Gastroesophageal sphincter (tissue), 4 donors: Measurements from ENCODE around the gene HSPA1A. TPM values are rescaled to one million over a fixed set of nuclear protein-coding genes. Genes with fewer than 3 reads are reported as not detected.
"Not testable (repeated sequence)": the region's sequence is repeated elsewhere in the genome, so short reads cannot be mapped to it uniquely, and the experiment has no call there.

Source experiments
- ATAC-seq: fragments of 150-250 bp; one replicate; pipeline ENCODE4 v1.9.1; 2016; ENCODE audit warnings: mild to moderate bottlenecking, moderate library complexity
- H3K27ac ChIP-seq, 4 donors: fragments of 200-600 bp; sonication (generic) in 3 of 4; 1 replicate in 3 of 4; 2 replicates in 1 of 4; pipeline ENCODE4 v1.5.1; 2016 to 2019
- H3K27me3 ChIP-seq: fragments of 200-600 bp; sonication (generic); one replicate; pipeline ENCODE4 v1.5.1; 2019
- H3K36me3 ChIP-seq, 2 donors: fragments of 200-600 bp; sonication (generic); one replicate each; pipeline ENCODE4 v1.5.1; 2019; ENCODE audit warnings: control low read depth in 1 of 2
- H3K4me1 ChIP-seq, 3 donors: fragments of 200-600 bp; sonication (generic); 1 replicate in 2 of 3; 2 replicates in 1 of 3; pipeline ENCODE4 v1.5.1; 2016 to 2019; ENCODE audit warnings: control low read depth in 2 of 3
- H3K4me3 ChIP-seq, 2 donors: fragments of 200-600 bp; sonication (generic); one replicate each; pipeline ENCODE4 v1.5.1; 2019; ENCODE audit warnings: mild to moderate bottlenecking in 1 of 2, moderate library complexity in 1 of 2
- H3K9me3 ChIP-seq, 3 donors: fragments of 200-600 bp; sonication (generic); one replicate each; pipeline ENCODE4 v1.5.1; 2017 to 2019; ENCODE audit warnings: control low read depth in 2 of 3
- CTCF ChIP-seq, 4 experiments: fragments of 200-600 bp in 2 of 4; fragments of 450-650 bp in 2 of 4; sonication (generic) in 1 of 4; IDR thresholded peaks; one replicate each; pipeline ENCODE4 v1.5.1; 2017 to 2019; ENCODE audit warnings: antibody characterized with exemption in 4 of 4, mild to moderate bottlenecking in 2 of 4, moderate library complexity in 2 of 4
- EP300 ChIP-seq: sonication (generic); formaldehyde crosslinking; IDR thresholded peaks from one replicate; pipeline ENCODE4 v1.6.1; 2017; ENCODE audit warnings: antibody characterized with exemption, mild to moderate bottlenecking
- POLR2A ChIP-seq, 2 donors: fragments of 450-650 bp; IDR thresholded peaks; one replicate each; pipeline ENCODE4 v1.6.1; 2017; ENCODE audit warnings: antibody characterized with exemption in 2 of 2, mild to moderate bottlenecking in 2 of 2, moderate library complexity in 1 of 2
- POLR2AphosphoS5 ChIP-seq: sonication (generic); formaldehyde crosslinking; IDR thresholded peaks from one replicate; pipeline ENCODE4 v1.6.1; 2017; ENCODE audit warnings: antibody characterized with exemption
- WGBS, 2 donors: methylation state at CpG; one replicate each; pipeline ENCODE4 v1.1.5; 2018; ENCODE audit warnings: low coverage in 1 of 2; 5-methylcytosine and 5-hydroxymethylcytosine counted together
- total RNA-seq, 4 donors: library from RNA; depleted of rRNA; stranded (reverse); fragments of >200 nt; gene quantifications; one replicate each; pipeline ENCODE4 v1.1.0, GENCODE V29; 2016

The HSPA1A gene
- total RNA-seq, 4 donors from 2014 or later = 287 to 496 (median 351) TPM

GRCh38 chr6:31838968-31839367, 23.6 kb downstream of the HSPA1A start:
- Histone ChIP-seq H3K4me1 (peaks cover 4 to 44% (median 18%) of the 10 kb centered on the region in 3 donors), H3K9me3 (no peaks in the 10 kb centered on the region), H3K27ac (no peak overlapping the region), H3K36me3 (peaks cover 0 to 61% of the 10 kb centered on the region in 2 donors), H3K27me3 (no peaks in the 10 kb centered on the region), H3K4me3 (no peak overlapping the region)
- WGBS, 2 donors = 89 to 92% methylated on average over 2 of the region's 3 CpGs
- no peak for ATAC-seq
- no peak for TF ChIP-seq POLR2AphosphoS5
- no peak for TF ChIP-seq POLR2A (IDR thresholded peaks at IDR 0.05)
- TF ChIP-seq EP300 = no peak
- TF ChIP-seq CTCF (IDR thresholded peaks at IDR 0.05) = no peak

- H3K27me3 ChIP-seq, H3K9me3 ChIP-seq, H3K4me3 ChIP-seq, ATAC-seq, H3K27ac ChIP-seq: not testable (repeated sequence)
- Histone ChIP-seq H3K36me3 (peaks cover 0 to 61% of the 10 kb centered on the region in 2 donors), H3K4me1 (peaks cover 4 to 39% (median 17%) of the 10 kb centered on the region in 3 donors)
- 65 to 74% methylated on average over 4 to 8 of the region's 8 CpGs for WGBS, 2 donors
Measured at GRCh38 chr6:31839779-31840126, 24.4 kb downstream of the HSPA1A start.

GRCh38 chr6:31842053-31842452, 26.7 kb downstream of the HSPA1A start:
- no peak for TF ChIP-seq POLR2A (IDR thresholded peaks at IDR 0.05)
- no peak for TF ChIP-seq EP300
- no peak for TF ChIP-seq POLR2AphosphoS5
- no peak for TF ChIP-seq CTCF (IDR thresholded peaks at IDR 0.05)
- Histone ChIP-seq H3K27me3 (no peaks in the 10 kb centered on the region), H3K36me3 (peaks cover 0 to 56% of the 10 kb centered on the region in 2 donors), H3K4me3 (no peak overlapping the region), H3K9me3 (no peaks in the 10 kb centered on the region), H3K4me1 (peaks cover 0 to 21% (median 4%) of the 10 kb centered on the region in 3 donors), H3K27ac (no peak overlapping the region)
- WGBS, 2 donors = 91 to 93% methylated on average over 3 to 6 of the region's 9 CpGs
- no peak for ATAC-seq

GRCh38 chr6:31844507-31844906, 29.2 kb downstream of the HSPA1A start:
- TF ChIP-seq EP300 (no peak), CTCF (IDR thresholded peaks at IDR 0.05) (no peak), POLR2A (IDR thresholded peaks at IDR 0.05) (no peak), POLR2AphosphoS5 (no peak)
- Histone ChIP-seq H3K36me3 (peaks cover 0 to 31% of the 10 kb centered on the region in 2 donors), H3K27me3 (no peaks in the 10 kb centered on the region), H3K4me1 (no peaks in the 10 kb centered on the region), H3K9me3 (no peaks in the 10 kb centered on the region), H3K27ac (no peak overlapping the region), H3K4me3 (no peak overlapping the region)
- 97% methylated on average over 3 of the region's 3 CpGs; no CpG with 5 or more reads in 1 of the 2 donors for whole genome bisulfite sequencing, 2 donors
- ATAC-seq = no peak

- TF ChIP-seq POLR2A (IDR thresholded peaks at IDR 0.05) (no peak), CTCF (IDR thresholded peaks at IDR 0.05) (no peak), EP300 (no peak), POLR2AphosphoS5 (no peak)
- Histone ChIP-seq H3K36me3 (peaks cover 0 to 8% of the 10 kb centered on the region in 2 donors), H3K9me3 (no peaks in the 10 kb centered on the region)
Measured at GRCh38 chr6:31847276-31847978, 32.1 kb downstream of the HSPA1A start.

More at GRCh38 chr6:31847276-31847978, 32.1 kb downstream of the HSPA1A start:
- no peak for ATAC-seq
- Histone ChIP-seq H3K27me3 (no peaks in the 10 kb centered on the region), H3K4me1 (no peaks in the 10 kb centered on the region), H3K27ac (no peak overlapping the region), H3K4me3 (no peak overlapping the region)
- whole genome bisulfite sequencing, 2 donors = 63 to 100% methylated on average over 1 to 2 of the region's 2 CpGs
